H1 (cell line): ENCODE data around the gene CACNA1D. TPM values are rescaled to one million over a fixed set of nuclear protein-coding genes. Genes with fewer than 3 reads are reported as not detected.

Experiments
- CTCF ChIA-PET: fragments of 300-600 bp; sonication (Branson Sonifier 250); formaldehyde crosslinking; loops from one replicate; lab custom pipeline; 2021; ENCODE audit not compliant: partially characterized antibody; lab: Charles Lee
- POLR2A ChIA-PET: fragments of 300-600 bp; sonication (Branson Sonifier 250); formaldehyde crosslinking; loops from one replicate; lab custom pipeline; 2021; ENCODE audit warnings: inconsistent platforms; ENCODE audit not compliant: partially characterized antibody; lab: Charles Lee
- DNase-seq, 2 experiments: peaks; one replicate each; pipeline versions ENCODE4 v3.0.0 to v3.0.0-alpha.2; 2010 to 2022; ENCODE audit warnings: low spot score in 2 of 2, low read depth in 1 of 2, mixed read lengths in 1 of 2
- FAIRE-seq: peaks from 2 replicates; lab custom pipeline; 2011; peaks lifted over from hg19 to GRCh38; lab: Jason Lieb, UNC
- H2AFZ ChIP-seq: 2 replicates; pipeline ENCODE4 v1.8.1; 2012; ENCODE audit warnings: low read length, inconsistent platforms
- H2AK5ac ChIP-seq: 2 replicates; pipeline ENCODE4 v1.6.1; 2013; ENCODE audit warnings: low read depth, low read length
- H2BK120ac ChIP-seq: replicated peaks from 2 replicates; pipeline ENCODE3; 2013; ENCODE audit warnings: low read depth, low read length, inconsistent platforms
- H2BK12ac ChIP-seq: 2 replicates; pipeline ENCODE4 v1.6.1; 2013; ENCODE audit warnings: low read depth, low read length
- H2BK15ac ChIP-seq: 2 replicates; pipeline ENCODE4 v1.6.1; 2013; ENCODE audit warnings: low read length
- H2BK20ac ChIP-seq: 2 replicates; pipeline ENCODE4 v1.6.1; 2013; ENCODE audit warnings: low read length
- H2BK5ac ChIP-seq: 2 replicates; pipeline ENCODE4 v1.6.1; 2013; ENCODE audit warnings: low read depth, low read length
- H3K14ac ChIP-seq: 2 replicates; pipeline ENCODE4 v1.6.1; 2013; ENCODE audit warnings: inconsistent platforms; ENCODE audit not compliant: insufficient read length
- H3K18ac ChIP-seq: 2 replicates; pipeline ENCODE4 v1.6.1; 2013; ENCODE audit warnings: low read length; ENCODE audit errors: extremely low read depth
- H3K23ac ChIP-seq: 2 replicates; pipeline ENCODE4 v1.6.1; 2013; ENCODE audit warnings: inconsistent platforms; ENCODE audit not compliant: insufficient read length
- H3K23me2 ChIP-seq: 2 replicates; pipeline ENCODE4 v1.6.1; 2013; ENCODE audit warnings: low read depth, low read length
- H3K27ac ChIP-seq: 2 replicates; pipeline ENCODE4 v1.6.1; 2011; ENCODE audit warnings: low read depth, low read length, inconsistent platforms
- H3K27me3 ChIP-seq, 4 experiments: replicated peaks in 1 of 4; 1 replicate in 1 of 4; 2 replicates in 3 of 4; pipeline versions ENCODE4 v1.6.1 to v1.8.1; 2011 to 2013; ENCODE audit warnings: low read length in 3 of 4, mild to moderate bottlenecking in 3 of 4, inconsistent platforms in 2 of 4, mixed read lengths in 2 of 4, moderate library complexity in 1 of 4; ENCODE audit not compliant: control insufficient read depth in 3 of 4, insufficient read depth in 3 of 4; ENCODE audit errors: extremely low read depth in 1 of 4
- H3K36me3 ChIP-seq, 4 experiments: 2 replicates each; pipeline versions ENCODE4 v1.6.1 to v1.8.1; 2011 to 2013; ENCODE audit warnings: mild to moderate bottlenecking in 4 of 4, low read length in 3 of 4, moderate library complexity in 2 of 4, control low read depth in 1 of 4, inconsistent platforms in 1 of 4; ENCODE audit not compliant: insufficient read depth in 4 of 4, control insufficient read depth in 2 of 4
- H3K4ac ChIP-seq: replicated peaks from 2 replicates; pipeline ENCODE3; 2013; ENCODE audit warnings: low read length, low read depth, mixed read lengths, inconsistent platforms; ENCODE audit not compliant: insufficient read length
- H3K4me1 ChIP-seq, 4 experiments: replicated peaks in 1 of 4; 1 replicate in 1 of 4; 2 replicates in 3 of 4; pipeline versions ENCODE4 v1.6.1 to v1.8.1; 2011 to 2013; ENCODE audit warnings: low read length in 3 of 4, inconsistent platforms in 2 of 4, mixed read lengths in 1 of 4; ENCODE audit not compliant: insufficient read depth in 4 of 4, control insufficient read depth in 3 of 4
- H3K4me2 ChIP-seq, 2 experiments: 2 replicates each; pipeline versions ENCODE4 v1.6.1 to v1.8.1; 2011 to 2013; ENCODE audit warnings: low read depth in 2 of 2, low read length in 2 of 2, control low read depth in 1 of 2, inconsistent platforms in 1 of 2, mild to moderate bottlenecking in 1 of 2; ENCODE audit not compliant: insufficient read depth in 1 of 2
- H3K4me3 ChIP-seq, 4 experiments: fragments of 200-600, 300-600 bp in 1 of 4; sonication (generic), shearing (Covaris generic), sonication (Bioruptor Twin) in 1 of 4; 2 replicates each; pipeline versions ENCODE4 v1.5.1 to v1.8.1; 2011 to 2016; ENCODE audit warnings: low read length in 4 of 4, low read depth in 3 of 4, control low read depth in 2 of 4, inconsistent platforms in 2 of 4, mild to moderate bottlenecking in 2 of 4, mixed read lengths in 1 of 4, moderate library complexity in 1 of 4; ENCODE audit not compliant: insufficient read depth in 2 of 4; ENCODE audit errors: extremely low read depth in 1 of 4
- H3K56ac ChIP-seq: replicated peaks from 2 replicates; pipeline ENCODE3; 2013; ENCODE audit warnings: low read depth, mild to moderate bottlenecking, mixed read lengths, low read length, inconsistent platforms; ENCODE audit not compliant: insufficient read length
- H3K79me1 ChIP-seq: 2 replicates; pipeline ENCODE4 v1.6.1; 2013; ENCODE audit warnings: low read depth, low read length, control low read depth
- H3K79me2 ChIP-seq, 2 experiments: 2 replicates each; pipeline versions ENCODE4 v1.6.1 to v1.8.1; 2012 to 2013; ENCODE audit warnings: low read length in 2 of 2, mild to moderate bottlenecking in 2 of 2, inconsistent platforms in 1 of 2; ENCODE audit not compliant: insufficient read depth in 2 of 2, control insufficient read depth in 1 of 2
- H3K9ac ChIP-seq, 4 experiments: replicated peaks in 1 of 4; 1 replicate in 1 of 4; 2 replicates in 3 of 4; pipeline versions ENCODE4 v1.6.1 to v1.8.1; 2011 to 2013; ENCODE audit warnings: low read depth in 3 of 4, low read length in 3 of 4, control low read depth in 2 of 4, mild to moderate bottlenecking in 2 of 4, moderate library complexity in 2 of 4, inconsistent platforms in 1 of 4; ENCODE audit errors: extremely low read depth in 1 of 4
- H3K9me3 ChIP-seq, 2 experiments: 2 replicates each; pipeline versions ENCODE4 v1.6.1 to v1.8.1; 2012 to 2013; ENCODE audit warnings: mild to moderate bottlenecking in 2 of 2, moderate library complexity in 2 of 2, control low read depth in 1 of 2, inconsistent platforms in 1 of 2, low read depth in 1 of 2, low read length in 1 of 2, mixed read lengths in 1 of 2; ENCODE audit not compliant: insufficient read depth in 2 of 2
- H4K20me1 ChIP-seq, 2 experiments: replicated peaks in 1 of 2; 2 replicates each; pipeline versions ENCODE3 to v1.8.1; 2011 to 2013; ENCODE audit warnings: inconsistent platforms in 2 of 2, low read length in 2 of 2, mild to moderate bottlenecking in 1 of 2; ENCODE audit not compliant: insufficient read depth in 2 of 2, control insufficient read depth in 1 of 2
- H4K5ac ChIP-seq: 2 replicates; pipeline ENCODE4 v1.6.1; 2013; ENCODE audit warnings: low read length, low read depth, mixed read lengths, inconsistent platforms; ENCODE audit not compliant: insufficient read length
- H4K8ac ChIP-seq: 2 replicates; pipeline ENCODE4 v1.8.0; 2013; ENCODE audit warnings: mild to moderate bottlenecking, moderate library complexity, low read length, inconsistent platforms; ENCODE audit not compliant: insufficient read depth; ENCODE audit errors: extremely low read depth
- H4K91ac ChIP-seq: replicated peaks from 2 replicates; pipeline ENCODE3; 2013; ENCODE audit warnings: low read length, mixed read lengths, inconsistent platforms; ENCODE audit not compliant: insufficient read length
- ASH2L ChIP-seq: fragments of 200-600, 300-600 bp; sonication (generic); IDR thresholded peaks from one replicate; pipeline ENCODE4 v1.7.1; 2017; ENCODE audit warnings: low read length
- CBX8 ChIP-seq: fragments of 300-800, 300-1000 bp; sonication (generic); IDR thresholded peaks from 2 replicates; pipeline ENCODE4 v1.7.1; 2016; ENCODE audit warnings: low read depth, low read length, borderline replicate concordance
- CEBPB ChIP-seq: IDR thresholded peaks from 2 replicates; pipeline ENCODE4 v1.6.1; 2012; ENCODE audit warnings: low read depth, low read length
- CTBP2 ChIP-seq: IDR thresholded peaks from 2 replicates; pipeline ENCODE4 v1.7.0; 2011; ENCODE audit warnings: borderline replicate concordance, mild to moderate bottlenecking, moderate library complexity, mixed read lengths, low read length; ENCODE audit not compliant: insufficient read depth, insufficient read length
- GABPA ChIP-seq: IDR thresholded peaks from 2 replicates; pipeline ENCODE4 v1.6.1; 2011; ENCODE audit warnings: mild to moderate bottlenecking, low read length, moderate library complexity, borderline replicate concordance; ENCODE audit not compliant: insufficient read depth
- HDAC6 ChIP-seq: IDR thresholded peaks from one replicate; pipeline ENCODE4 v1.7.1; 2012; ENCODE audit warnings: low read depth, mild to moderate bottlenecking, inconsistent platforms, low read length, moderate library complexity
- KDM4A ChIP-seq: IDR thresholded peaks from one replicate; pipeline ENCODE4 v1.7.1; 2012; ENCODE audit warnings: low read depth, mild to moderate bottlenecking, moderate library complexity, low read length, inconsistent platforms; ENCODE audit not compliant: severe bottlenecking
- NANOG ChIP-seq: IDR thresholded peaks from 2 replicates; pipeline ENCODE4 v1.6.1; 2011; ENCODE audit warnings: low read length, low read depth, mild to moderate bottlenecking, inconsistent platforms; ENCODE audit not compliant: insufficient read depth, poor library complexity, severe bottlenecking
- NRF1 ChIP-seq: IDR thresholded peaks from 2 replicates; pipeline ENCODE4 v1.6.1; 2011; ENCODE audit warnings: mild to moderate bottlenecking, low read depth, low read length, improper control_type of control experiment
- POLR2AphosphoS5 ChIP-seq: IDR thresholded peaks from 2 replicates; pipeline ENCODE4 v1.6.1; 2011; ENCODE audit warnings: low read depth, low read length
- RFX5 ChIP-seq: IDR thresholded peaks from 2 replicates; pipeline ENCODE4 v1.6.1; 2011; ENCODE audit warnings: low read depth, low read length, improper control_type of control experiment, borderline replicate concordance
- TAF1 ChIP-seq: IDR thresholded peaks from 2 replicates; pipeline ENCODE4 v1.6.1; 2011; ENCODE audit warnings: mild to moderate bottlenecking, low read depth, low read length
- WGBS, 2 experiments: shearing (Covaris generic) in 1 of 2; methylation state at CpG; one replicate each; pipeline versions ENCODE4 v1.1.6 to v1.1.7; 2013 to 2015; ENCODE audit warnings: low lambda C conversion rate in 2 of 2, mixed read lengths in 2 of 2, inconsistent platforms in 1 of 2, low coverage in 1 of 2, missing lambda C conversion rate in 1 of 2; ENCODE audit not compliant: insufficient replicate concordance in 2 of 2, insufficient coverage in 1 of 2, insufficient read length in 1 of 2; ENCODE audit errors: extremely low coverage in 1 of 2, missing lambda C conversion rate in 1 of 2; 5-methylcytosine and 5-hydroxymethylcytosine counted together
- polyA plus RNA-seq, 7 experiments: library from polyadenylated mRNA; depleted of rRNA in 3 of 7; stranded (reverse) in 5 of 7; unstranded in 2 of 7; fragments of >200 nt in 5 of 7; fragments of 200-250 nt in 2 of 7; gene quantifications; 1 replicate in 5 of 7; 2 replicates in 1 of 7; 4 replicates in 1 of 7; pipeline versions ENCODE4 v1.2.1 to v1.2.3, GENCODE V29; 2011 to 2013; ENCODE audit warnings: missing spikeins in 2 of 7, mixed read lengths in 2 of 7
- total RNA-seq: library from RNA; stranded (reverse); fragmentation: NEBNext Ultra II Directional; extraction: Animal tissue kit (Norgen Biotek cat#: 25700); gene quantifications from 2 replicates; pipeline ENCODE4 v1.2.1, GENCODE V29; 2021
- TF ChIP-seq, protein P1 (sequence below): IDR thresholded peaks from 2 replicates; pipeline ENCODE4 v1.6.1; 2012; ENCODE audit warnings: low read length, inconsistent platforms

Gene CACNA1D
- total and polyA plus RNA-seq, 2 of the 8 experiments (the other 6 are each of a cell fraction or from before 2014, with no cell fraction given): 2.0 to 2.9 TPM

DNA sequence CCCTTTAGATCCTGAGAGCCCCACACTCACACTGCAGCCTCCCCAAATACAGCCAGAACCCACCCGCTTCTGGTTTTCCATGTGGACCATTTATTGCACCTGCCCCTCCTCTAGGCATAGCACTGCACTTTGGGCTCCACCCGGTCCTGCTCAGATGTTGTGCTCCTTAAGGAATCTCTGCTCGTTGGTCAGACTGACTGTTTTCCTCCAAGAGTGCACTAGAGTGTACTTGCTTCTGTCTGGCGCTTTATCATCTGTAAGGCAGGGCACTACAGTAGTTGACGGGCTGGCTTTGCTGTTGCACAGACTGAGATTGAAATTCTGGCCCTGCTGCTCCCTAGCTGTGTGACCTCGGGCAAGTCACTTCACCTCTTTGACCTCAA, 124.1 kb downstream of the CACNA1D start:
- ChIA-PET POLR2A (no interaction called here), CTCF (interaction anchor here (0.9 to 1.1 kb wide), 3 partner anchors 25 to 107 kb away, joined by 3 to 6 read pairs (median 5); no protein-coding TSS in a partner anchor)
- H2BK15ac ChIP-seq: no peak overlapping the region
- peaks cover 0 to 7% (median 0%) of the 10 kb centered on the region in 4 experiments; a peak in 2 of 7 replicates for H3K4me1 ChIP-seq
- H2BK12ac ChIP-seq: no peak overlapping the region
- no peak overlapping the region for H3K4me2 ChIP-seq
- no peak overlapping the region for H3K14ac ChIP-seq
- H2BK20ac ChIP-seq: no peak overlapping the region
- H3K4ac ChIP-seq: no peak overlapping the region
- no peaks in the 10 kb centered on the region for H3K27me3 ChIP-seq
- H4K8ac ChIP-seq: no peak overlapping the region
- no peaks in the 10 kb centered on the region for H3K36me3 ChIP-seq
- H3K79me2 ChIP-seq: no peaks in the 10 kb centered on the region
- H3K27ac ChIP-seq: no peak overlapping the region
- FAIRE-seq (no peak), DNase-seq (peak in 1 of 2 experiments; percentile 29)
- no peak overlapping the region for H4K91ac ChIP-seq
- no peak overlapping the region for H3K56ac ChIP-seq
- no peak overlapping the region for H4K5ac ChIP-seq
- no peaks in the 10 kb centered on the region for H3K9me3 ChIP-seq
- H2BK120ac ChIP-seq: no peak overlapping the region
- 80% methylated on average over 6 of the region's 6 CpGs; no CpG with 5 or more reads in 1 of the 2 experiments for WGBS, 2 experiments
- H2AFZ ChIP-seq: no peak overlapping the region
- no peak overlapping the region for H3K23ac ChIP-seq
- H4K20me1 ChIP-seq: no peaks in the 10 kb centered on the region
- no peaks in the 10 kb centered on the region for H3K23me2 ChIP-seq
- H2BK5ac ChIP-seq: no peak overlapping the region
- H3K18ac ChIP-seq: no peak overlapping the region
- H3K4me3 ChIP-seq: no peak overlapping the region
- H2AK5ac ChIP-seq: no peak overlapping the region
- H3K9ac ChIP-seq: no peak overlapping the region
- H3K79me1 ChIP-seq: no peaks in the 10 kb centered on the region
- TF ChIP-seq, protein P1, sequence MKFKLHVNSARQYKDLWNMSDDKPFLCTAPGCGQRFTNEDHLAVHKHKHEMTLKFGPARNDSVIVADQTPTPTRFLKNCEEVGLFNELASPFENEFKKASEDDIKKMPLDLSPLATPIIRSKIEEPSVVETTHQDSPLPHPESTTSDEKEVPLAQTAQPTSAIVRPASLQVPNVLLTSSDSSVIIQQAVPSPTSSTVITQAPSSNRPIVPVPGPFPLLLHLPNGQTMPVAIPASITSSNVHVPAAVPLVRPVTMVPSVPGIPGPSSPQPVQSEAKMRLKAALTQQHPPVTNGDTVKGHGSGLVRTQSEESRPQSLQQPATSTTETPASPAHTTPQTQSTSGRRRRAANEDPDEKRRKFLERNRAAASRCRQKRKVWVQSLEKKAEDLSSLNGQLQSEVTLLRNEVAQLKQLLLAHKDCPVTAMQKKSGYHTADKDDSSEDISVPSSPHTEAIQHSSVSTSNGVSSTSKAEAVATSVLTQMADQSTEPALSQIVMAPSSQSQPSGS: no peak
- TF ChIP-seq POLR2AphosphoS5 (no peak), HDAC6 (no peak), NRF1 (no peak), CBX8 (no peak), ASH2L (no peak), TAF1 (no peak), CTBP2 (no peak), KDM4A (no peak), CEBPB (no peak), GABPA (no peak), NANOG (no peak), RFX5 (no peak)
